Mesenchymal stem cell (in vitro differentiated cells and primary cell): ENCODE results near the gene SREK1.
"Not testable (repeated sequence)": the region's sequence is repeated elsewhere in the genome, so short reads cannot be mapped to it uniquely, and the experiment has no call there.

Experiments
- DNase-seq: peaks from one replicate; pipeline ENCODE4 v3.0.0-alpha.2; 2013
- H2AFZ ChIP-seq: one replicate; pipeline ENCODE4 v1.6.1; 2013; ENCODE audit warnings: low read depth, mild to moderate bottlenecking, control low read depth, inconsistent platforms, low read length, moderate library complexity
- H2AK5ac ChIP-seq: 2 replicates; pipeline ENCODE4 v1.6.1; 2013; ENCODE audit warnings: low read length, moderate library complexity, mild to moderate bottlenecking, inconsistent platforms; ENCODE audit not compliant: severe bottlenecking
- H2BK120ac ChIP-seq: one replicate; pipeline ENCODE4 v1.6.1; 2013; ENCODE audit warnings: low read depth, mild to moderate bottlenecking, inconsistent platforms, low read length, moderate library complexity
- H2BK12ac ChIP-seq, 2 experiments: one replicate each; pipeline ENCODE4 v1.6.1; 2013; ENCODE audit warnings: inconsistent platforms in 2 of 2, low read length in 2 of 2, mild to moderate bottlenecking in 2 of 2, moderate library complexity in 2 of 2, control low read depth in 1 of 2
- H2BK15ac ChIP-seq: one replicate; pipeline ENCODE4 v1.6.1; 2013; ENCODE audit warnings: mild to moderate bottlenecking, low read depth, inconsistent platforms; ENCODE audit not compliant: poor library complexity, severe bottlenecking
- H2BK5ac ChIP-seq: 2 replicates; pipeline ENCODE4 v1.6.1; 2013; ENCODE audit warnings: low read depth, mild to moderate bottlenecking, low read length, control low read depth, inconsistent platforms; ENCODE audit not compliant: poor library complexity, severe bottlenecking
- H3K14ac ChIP-seq, 2 experiments: one replicate each; pipeline ENCODE4 v1.6.1; 2013; ENCODE audit warnings: inconsistent platforms in 2 of 2, low read length in 2 of 2, control low read depth in 1 of 2, mild to moderate bottlenecking in 1 of 2, moderate library complexity in 1 of 2
- H3K18ac ChIP-seq, 2 experiments: one replicate each; pipeline ENCODE4 v1.6.1; 2013; ENCODE audit warnings: inconsistent platforms in 2 of 2, low read length in 2 of 2, control low read depth in 1 of 2, low read depth in 1 of 2, mild to moderate bottlenecking in 1 of 2
- H3K23ac ChIP-seq, 2 experiments: one replicate each; pipeline ENCODE4 v1.6.1; 2013; ENCODE audit warnings: inconsistent platforms in 2 of 2, low read length in 2 of 2, mild to moderate bottlenecking in 2 of 2, moderate library complexity in 2 of 2, control low read depth in 1 of 2
- H3K27ac ChIP-seq: 2 replicates; pipeline ENCODE4 v1.5.1; 2013; ENCODE audit warnings: mild to moderate bottlenecking, moderate library complexity, low read length, control low read depth, inconsistent platforms; ENCODE audit not compliant: poor library complexity, severe bottlenecking
- H3K27me3 ChIP-seq, 2 experiments: 2 replicates each; pipeline versions ENCODE4 v1.6.1 to v1.7.0; 2013; ENCODE audit warnings: low read length in 2 of 2, mild to moderate bottlenecking in 2 of 2, moderate library complexity in 2 of 2, control low read depth in 1 of 2, inconsistent platforms in 1 of 2; ENCODE audit not compliant: control insufficient read depth in 1 of 2, insufficient read depth in 1 of 2
- H3K36me3 ChIP-seq, 2 experiments: 2 replicates each; pipeline versions ENCODE4 v1.6.1 to v1.7.0; 2013; ENCODE audit warnings: low read length in 2 of 2, control low read depth in 1 of 2, inconsistent platforms in 1 of 2, low read depth in 1 of 2, mild to moderate bottlenecking in 1 of 2; ENCODE audit not compliant: insufficient read depth in 2 of 2, control insufficient read depth in 1 of 2
- H3K4ac ChIP-seq, 2 experiments: one replicate each; pipeline ENCODE4 v1.6.1; 2013; ENCODE audit warnings: inconsistent platforms in 2 of 2, low read length in 2 of 2, mild to moderate bottlenecking in 2 of 2, moderate library complexity in 2 of 2, control low read depth in 1 of 2, low read depth in 1 of 2
- H3K4me1 ChIP-seq: 2 replicates; pipeline ENCODE4 v1.6.1; 2013; ENCODE audit warnings: low read depth, low read length, control low read depth; ENCODE audit not compliant: control insufficient read depth, insufficient read depth
- H3K4me2 ChIP-seq: 2 replicates; pipeline ENCODE4 v1.6.1; 2013; ENCODE audit warnings: low read length, mild to moderate bottlenecking, inconsistent platforms; ENCODE audit not compliant: poor library complexity, severe bottlenecking
- H3K4me3 ChIP-seq, 2 experiments: 2 replicates each; pipeline versions ENCODE4 v1.5.1 to v1.7.0; 2013; ENCODE audit warnings: low read length in 2 of 2, mild to moderate bottlenecking in 2 of 2, control low read depth in 1 of 2, low read depth in 1 of 2; ENCODE audit not compliant: insufficient read depth in 1 of 2
- H3K79me1 ChIP-seq: replicated peaks from 2 replicates; pipeline ENCODE4 v1.6.1; 2013; ENCODE audit warnings: mild to moderate bottlenecking, control low read depth, low read length, inconsistent platforms; ENCODE audit not compliant: poor library complexity, severe bottlenecking
- H3K9ac ChIP-seq: 2 replicates; pipeline ENCODE4 v1.7.0; 2013; ENCODE audit warnings: mild to moderate bottlenecking, low read length, moderate library complexity
- H3K9me3 ChIP-seq: 2 replicates; pipeline ENCODE4 v1.7.0; 2013; ENCODE audit warnings: mild to moderate bottlenecking, low read length; ENCODE audit not compliant: control insufficient read depth
- H4K8ac ChIP-seq: one replicate; pipeline ENCODE4 v1.6.1; 2013; ENCODE audit warnings: inconsistent platforms, mild to moderate bottlenecking, low read length, moderate library complexity
- H4K91ac ChIP-seq: one replicate; pipeline ENCODE4 v1.6.1; 2013; ENCODE audit warnings: mild to moderate bottlenecking, low read length, inconsistent platforms
- WGBS: methylation state at CpG from one replicate; pipeline ENCODE4 v1.1.7; 2013; ENCODE audit warnings: mixed read lengths; 5-methylcytosine and 5-hydroxymethylcytosine counted together

Gene SREK1

DNA sequence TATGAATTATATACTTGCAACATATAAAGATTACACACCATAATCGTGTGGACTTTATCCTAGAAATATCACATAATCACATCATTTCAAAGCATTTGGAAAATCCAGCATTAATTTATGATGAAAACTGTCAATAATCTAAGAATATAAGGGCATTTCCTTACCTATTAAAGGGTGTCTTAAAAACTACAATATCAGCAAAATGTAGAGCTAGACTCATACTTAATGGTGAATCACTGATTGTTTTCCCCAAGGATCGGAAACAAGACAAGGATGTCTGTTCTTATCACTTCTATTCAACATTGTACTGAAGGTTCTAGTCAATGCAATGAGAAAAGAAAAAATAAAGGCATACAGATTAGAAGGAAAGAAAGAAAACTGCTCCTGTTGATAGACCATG is 8.0 kb upstream of the SREK1 start:
- Histone ChIP-seq H4K8ac (no peak overlapping the region), H3K14ac (no peak overlapping the region), H3K4me1 (no peaks in the 10 kb centered on the region), H3K9me3 (no peaks in the 10 kb centered on the region), H2AK5ac (no peak overlapping the region), H3K79me1 (no peaks in the 10 kb centered on the region), H3K36me3 (no peaks in the 10 kb centered on the region), H2BK120ac (no peak overlapping the region), H3K4ac (no peak overlapping the region), H3K9ac (no peak overlapping the region), H2BK5ac (no peak overlapping the region), H3K27ac (no peak overlapping the region), H2BK15ac (no peak overlapping the region), H4K91ac (no peak overlapping the region), H2AFZ (no peak overlapping the region), H3K4me2 (no peak overlapping the region), H3K18ac (no peak overlapping the region), H3K23ac (no peak overlapping the region), H2BK12ac (no peak overlapping the region), H3K27me3 (no peaks in the 10 kb centered on the region), H3K4me3 (no peak overlapping the region)
- no peak for DNase-seq
- WGBS, result 100% methylated on average over 2 of the region's 2 CpGs

DNA sequence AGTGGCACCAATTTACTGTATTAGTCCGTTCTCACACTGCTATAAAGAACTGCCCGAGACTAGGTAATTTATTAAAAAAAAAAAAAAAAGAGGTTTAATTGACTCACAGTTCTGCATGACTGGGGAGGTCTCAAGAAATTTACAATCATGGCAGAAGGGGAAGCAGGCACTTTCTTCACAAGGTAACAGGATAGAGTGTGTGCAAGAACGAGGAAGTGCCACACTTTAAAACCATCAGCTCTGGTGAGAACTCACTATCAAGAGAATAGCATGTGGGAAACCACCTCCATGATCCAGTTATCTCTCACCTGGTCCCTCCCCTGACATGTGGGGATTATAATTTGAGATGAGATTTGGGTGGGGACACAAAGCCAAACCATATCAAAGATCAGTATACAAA is 7.2 kb upstream of the SREK1 start:
- DNase-seq, H4K91ac ChIP-seq, H2AFZ ChIP-seq, H3K4me1 ChIP-seq, H3K9me3 ChIP-seq, H3K27me3 ChIP-seq, H2BK12ac ChIP-seq, H2BK120ac ChIP-seq, H3K4me2 ChIP-seq, H2AK5ac ChIP-seq, H4K8ac ChIP-seq, H2BK5ac ChIP-seq, H3K14ac ChIP-seq, H3K4me3 ChIP-seq, H3K27ac ChIP-seq, H3K4ac ChIP-seq, H3K79me1 ChIP-seq, H2BK15ac ChIP-seq, H3K9ac ChIP-seq, H3K18ac ChIP-seq, H3K36me3 ChIP-seq: not testable (repeated sequence)
- peak overlapping the region in 1 of 2 experiments; percentile 59 for H3K23ac ChIP-seq
- 100% methylated on average over 1 of the region's 3 CpGs for WGBS

DNA sequence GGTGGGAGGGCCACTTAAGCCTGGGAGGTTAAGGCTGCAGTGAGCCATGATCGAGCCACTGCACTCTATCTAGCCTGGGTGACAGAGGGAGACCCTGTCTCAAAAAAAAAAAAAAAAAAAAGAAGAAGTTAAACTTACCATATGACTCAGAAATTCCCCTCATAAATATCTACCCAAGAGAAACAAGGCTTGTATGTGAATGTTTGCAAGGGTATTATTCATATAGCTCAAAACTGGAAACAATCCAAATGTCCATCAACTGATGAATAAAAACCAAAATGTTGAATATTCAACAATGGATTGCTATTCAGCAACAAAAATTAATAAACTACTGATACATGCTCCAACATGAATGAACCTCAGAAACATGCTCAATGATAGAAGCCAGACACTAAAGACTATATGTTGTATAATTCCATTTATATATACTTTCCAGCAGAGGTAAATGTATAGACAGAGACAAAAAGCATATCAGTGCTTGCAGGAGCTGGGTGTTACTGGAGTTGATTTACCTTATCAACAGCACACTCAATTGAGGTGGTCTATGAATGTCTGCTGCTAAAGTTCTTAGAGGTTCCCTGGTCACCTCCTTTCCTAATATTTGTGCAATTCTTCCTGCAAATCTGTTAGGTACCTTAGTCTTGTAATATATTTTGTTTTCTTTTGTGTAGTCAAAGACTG is 5.3 kb upstream of the SREK1 start:
- WGBS, result no CpG with 5 or more reads among the region's 1 CpG

DNA sequence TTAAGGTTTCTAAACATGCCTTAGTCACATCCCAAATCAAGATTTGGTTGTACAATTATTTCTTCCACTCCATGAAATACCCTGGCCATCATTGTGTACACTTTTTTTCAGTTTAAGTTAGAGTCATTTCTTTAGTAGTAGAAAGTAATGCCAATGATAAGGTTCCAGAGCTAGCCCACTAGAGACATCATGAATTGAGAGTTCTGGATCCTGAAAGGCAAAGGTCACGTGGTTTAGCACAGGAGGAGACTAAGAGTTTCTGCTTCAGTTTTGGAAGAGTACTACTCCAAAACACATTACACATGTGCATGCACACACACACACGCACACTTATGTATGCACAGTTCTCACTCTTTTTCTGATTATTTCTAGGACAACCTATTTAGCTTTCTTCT is 4.8 kb upstream of the SREK1 start:
- no peaks in the 10 kb centered on the region for H3K79me1 ChIP-seq
- no peaks in the 10 kb centered on the region for H3K4me1 ChIP-seq
- H4K91ac ChIP-seq, result no peak overlapping the region
- H3K27me3 ChIP-seq, result no peaks in the 10 kb centered on the region
- no peak overlapping the region for H3K4me2 ChIP-seq
- H3K23ac ChIP-seq, result no peak overlapping the region
- H3K9me3 ChIP-seq, result no peaks in the 10 kb centered on the region
- WGBS, result 81% methylated on average over 2 of the region's 2 CpGs
- no peak overlapping the region for H2AK5ac ChIP-seq
- no peak overlapping the region for H2AFZ ChIP-seq
- no peak overlapping the region for H3K4me3 ChIP-seq
- no peak overlapping the region for H3K4ac ChIP-seq
- no peak overlapping the region for H3K9ac ChIP-seq
- no peak for DNase-seq
- H3K36me3 ChIP-seq, result no peaks in the 10 kb centered on the region
- H2BK15ac ChIP-seq, result no peak overlapping the region
- H3K18ac ChIP-seq, result no peak overlapping the region
- H3K27ac ChIP-seq, result no peak overlapping the region
- H3K14ac ChIP-seq, result no peak overlapping the region
- no peak overlapping the region for H2BK5ac ChIP-seq
- no peak overlapping the region for H2BK12ac ChIP-seq
- no peak overlapping the region for H2BK120ac ChIP-seq
- no peak overlapping the region for H4K8ac ChIP-seq

More for the DNA sequence above, 5.3 kb upstream of the SREK1 start:
- Histone ChIP-seq H2AFZ (no peak overlapping the region), H3K14ac (no peak overlapping the region), H3K9me3 (no peaks in the 10 kb centered on the region), H3K4me1 (no peaks in the 10 kb centered on the region), H2BK5ac (no peak overlapping the region), H2BK12ac (no peak overlapping the region), H3K36me3 (no peaks in the 10 kb centered on the region), H3K23ac (no peak overlapping the region), H3K27ac (no peak overlapping the region), H3K4me3 (no peak overlapping the region), H3K4me2 (no peak overlapping the region), H3K9ac (no peak overlapping the region), H3K79me1 (no peaks in the 10 kb centered on the region), H3K18ac (no peak overlapping the region), H3K27me3 (no peaks in the 10 kb centered on the region), H2AK5ac (no peak overlapping the region), H2BK120ac (no peak overlapping the region), H3K4ac (no peak overlapping the region), H4K91ac (no peak overlapping the region), H2BK15ac (no peak overlapping the region), H4K8ac (no peak overlapping the region)
- no peak for DNase-seq
